Activated CD8-positive, alpha-beta memory T cell treated with anti-CD3 and anti-CD28 coated beads, Interleukin-2, amount 50 U/mL, for 4 hours (primary cell): Measurements from ENCODE around the gene CEP89.
"Not testable (repeated sequence)": the region's sequence is repeated elsewhere in the genome, so short reads cannot be mapped to it uniquely, and the experiment has no call there.

ENCODE experiments used
- DNase-seq: peaks from one replicate; pipeline ENCODE4 v3.0.0-alpha.2; 2020

Gene CEP89

GRCh38 chr19:32945260-32945659 is 26.5 kb downstream of the CEP89 start:
- DNase-seq: no peak

- not testable (repeated sequence) for DNase-seq
These were observed 30.5 kb downstream of the CEP89 start for GRCh38 chr19:32941273-32941672.

GRCh38 chr19:32936065-32936464 is 35.7 kb downstream of the CEP89 start:
- DNase-seq: no peak

- DNase-seq: no peak
These were observed 36.1 kb downstream of the CEP89 start for GRCh38 chr19:32935629-32936028.

GRCh38 chr19:32933571-32933970 is 38.2 kb downstream of the CEP89 start:
- no peak for DNase-seq

GRCh38 chr19:32930567-32930966 is 41.2 kb downstream of the CEP89 start:
- no peak for DNase-seq

- DNase-seq: no peak
These were observed 43.0 kb downstream of the CEP89 start for GRCh38 chr19:32928806-32929205.

- no peak for DNase-seq
These were observed 47.6 kb downstream of the CEP89 start for GRCh38 chr19:32924200-32924599.

- no peak for DNase-seq
These were observed 50.1 kb downstream of the CEP89 start for GRCh38 chr19:32921624-32922023.

GRCh38 chr19:32919365-32919764 is 52.4 kb downstream of the CEP89 start:
- DNase-seq: no peak

GRCh38 chr19:32917616-32917996 is 54.2 kb downstream of the CEP89 start:
- DNase-seq: no peak

- no peak for DNase-seq
These were observed 54.7 kb downstream of the CEP89 start for GRCh38 chr19:32916969-32917615.

GRCh38 chr19:32914879-32915660 is 56.7 kb downstream of the CEP89 start:
- no peak for DNase-seq

- no peak for DNase-seq
These were observed 60.3 kb downstream of the CEP89 start for GRCh38 chr19:32911467-32911866.

- DNase-seq: no peak
These were observed 60.9 kb downstream of the CEP89 start for GRCh38 chr19:32910874-32911273.

GRCh38 chr19:32910094-32910493 is 61.7 kb downstream of the CEP89 start:
- DNase-seq: no peak

GRCh38 chr19:32909257-32909656 is 62.5 kb downstream of the CEP89 start:
- no peak for DNase-seq

- DNase-seq: no peak
These were observed 63.0 kb downstream of the CEP89 start for GRCh38 chr19:32908641-32909190.

GRCh38 chr19:32902448-32902847 is 69.3 kb downstream of the CEP89 start:
- DNase-seq: no peak

GRCh38 chr19:32901504-32902161 is 70.1 kb downstream of the CEP89 start:
- no peak for DNase-seq

GRCh38 chr19:32896516-32897214 is 75.1 kb downstream of the CEP89 start:
- no peak for DNase-seq

GRCh38 chr19:32895384-32895783 is 76.4 kb downstream of the CEP89 start:
- no peak for DNase-seq

GRCh38 chr19:32891609-32892008 is 80.1 kb downstream of the CEP89 start:
- no peak for DNase-seq
